Right atrium auricular region (tissue), 2 donors: ENCODE results near the gene ACTN4. TPM values are rescaled to one million over a fixed set of nuclear protein-coding genes. Genes with fewer than 3 reads are reported as not detected.

ENCODE experiments used
- DNase-seq: peaks from one replicate; pipeline ENCODE4 v3.0.0-alpha.2; 2019; ENCODE audit warnings: low spot score
- H3K27ac ChIP-seq, 2 donors: fragments of 200-600 bp; sonication (generic); 1 replicate in 1 of 2; 2 replicates in 1 of 2; pipeline ENCODE4 v1.5.1; 2016 to 2019
- H3K27me3 ChIP-seq, 2 donors: fragments of 200-600 bp; sonication (generic); one replicate each; pipeline versions ENCODE4 v1.5.1 to v1.6.0; 2017 to 2019
- H3K36me3 ChIP-seq: fragments of 200-600 bp; sonication (generic); one replicate; pipeline ENCODE4 v1.5.1; 2016
- H3K4me1 ChIP-seq, 2 donors: fragments of 200-600 bp; sonication (generic); one replicate each; pipeline versions ENCODE4 v1.5.1 to v1.6.0; 2017 to 2019
- H3K4me3 ChIP-seq, 2 donors: fragments of 200-600 bp; sonication (generic); 1 replicate in 1 of 2; 2 replicates in 1 of 2; pipeline ENCODE4 v1.5.1; 2017 to 2019; ENCODE audit warnings: mild to moderate bottlenecking in 1 of 2, moderate library complexity in 1 of 2
- H3K9me3 ChIP-seq, 2 donors: fragments of 200-600 bp; sonication (generic); one replicate each; pipeline ENCODE4 v1.5.1; 2019
- CTCF ChIP-seq, 2 donors: fragments of 200-600 bp; sonication (generic); IDR thresholded peaks; one replicate each; pipeline ENCODE4 v1.5.1; 2019; ENCODE audit warnings: antibody characterized with exemption in 2 of 2
- total RNA-seq, 2 donors: library from RNA; depleted of rRNA; stranded (reverse); fragments of >200 nt; gene quantifications; one replicate each; pipeline ENCODE4 v1.1.0, GENCODE V29; 2016

ACTN4 gene
- total RNA-seq, 2 donors from 2014 or later, result 115 to 180 TPM

- no peak overlapping the region for H3K4me3 ChIP-seq
- DNase-seq, result no peak
- no peaks in the 10 kb centered on the region for H3K27me3 ChIP-seq
- TF ChIP-seq CTCF (IDR thresholded peaks at IDR 0.05), result no peak
- peak overlapping the region; percentile 90 to 93 for H3K27ac ChIP-seq
- H3K9me3 ChIP-seq, result no peaks in the 10 kb centered on the region
- H3K36me3 ChIP-seq, result peaks cover 40% of the 10 kb centered on the region
- peaks cover 3 to 100% of the 10 kb centered on the region in 2 donors for H3K4me1 ChIP-seq
Observed at GRCh38 chr19:38696729-38697055, 49.2 kb downstream of the ACTN4 start.

- H3K4me3 ChIP-seq, result no peak overlapping the region
- H3K27ac ChIP-seq, result peak overlapping the region; percentile 90 to 93
- peaks cover 3 to 100% of the 10 kb centered on the region in 2 donors for H3K4me1 ChIP-seq
- TF ChIP-seq CTCF (IDR thresholded peaks at IDR 0.05), result no peak
- H3K27me3 ChIP-seq, result no peaks in the 10 kb centered on the region
- no peaks in the 10 kb centered on the region for H3K9me3 ChIP-seq
- peaks cover 45% of the 10 kb centered on the region for H3K36me3 ChIP-seq
- DNase-seq, result no peak
Observed at GRCh38 chr19:38697197-38697596, 49.7 kb downstream of the ACTN4 start.

- H3K4me1 ChIP-seq, result peaks cover 3 to 100% of the 10 kb centered on the region in 2 donors
- no peak for TF ChIP-seq CTCF (IDR thresholded peaks at IDR 0.05)
- H3K4me3 ChIP-seq, result no peak overlapping the region
- H3K36me3 ChIP-seq, result peaks cover 50% of the 10 kb centered on the region
- H3K27me3 ChIP-seq, result no peaks in the 10 kb centered on the region
- H3K9me3 ChIP-seq, result no peaks in the 10 kb centered on the region
- DNase-seq, result no peak
- H3K27ac ChIP-seq, result peak overlapping the region; percentile 90 to 93
Observed at GRCh38 chr19:38697641-38698071, 50.2 kb downstream of the ACTN4 start.

- peak overlapping the region; percentile 90 to 93 for H3K27ac ChIP-seq
- H3K4me3 ChIP-seq, result no peak overlapping the region
- H3K9me3 ChIP-seq, result no peaks in the 10 kb centered on the region
- no peak for DNase-seq
- H3K36me3 ChIP-seq, result peaks cover 57% of the 10 kb centered on the region
- H3K4me1 ChIP-seq, result peaks cover 3 to 94% of the 10 kb centered on the region in 2 donors
- TF ChIP-seq CTCF (IDR thresholded peaks at IDR 0.05), result no peak
- no peaks in the 10 kb centered on the region for H3K27me3 ChIP-seq
Observed at GRCh38 chr19:38698225-38699026, 51.0 kb downstream of the ACTN4 start.

- Histone ChIP-seq H3K4me1 (peaks cover 3 to 88% of the 10 kb centered on the region in 2 donors), H3K27ac (peak overlapping the region; percentile 90 to 93), H3K4me3 (no peak overlapping the region), H3K36me3 (peaks cover 63% of the 10 kb centered on the region), H3K27me3 (no peaks in the 10 kb centered on the region), H3K9me3 (no peaks in the 10 kb centered on the region)
- TF ChIP-seq CTCF (IDR thresholded peaks at IDR 0.05), result no peak
- no peak for DNase-seq
Observed at GRCh38 chr19:38699027-38699346, 51.5 kb downstream of the ACTN4 start.
